ENCODE measurements around the gene C5.

Gene C5

DNA sequence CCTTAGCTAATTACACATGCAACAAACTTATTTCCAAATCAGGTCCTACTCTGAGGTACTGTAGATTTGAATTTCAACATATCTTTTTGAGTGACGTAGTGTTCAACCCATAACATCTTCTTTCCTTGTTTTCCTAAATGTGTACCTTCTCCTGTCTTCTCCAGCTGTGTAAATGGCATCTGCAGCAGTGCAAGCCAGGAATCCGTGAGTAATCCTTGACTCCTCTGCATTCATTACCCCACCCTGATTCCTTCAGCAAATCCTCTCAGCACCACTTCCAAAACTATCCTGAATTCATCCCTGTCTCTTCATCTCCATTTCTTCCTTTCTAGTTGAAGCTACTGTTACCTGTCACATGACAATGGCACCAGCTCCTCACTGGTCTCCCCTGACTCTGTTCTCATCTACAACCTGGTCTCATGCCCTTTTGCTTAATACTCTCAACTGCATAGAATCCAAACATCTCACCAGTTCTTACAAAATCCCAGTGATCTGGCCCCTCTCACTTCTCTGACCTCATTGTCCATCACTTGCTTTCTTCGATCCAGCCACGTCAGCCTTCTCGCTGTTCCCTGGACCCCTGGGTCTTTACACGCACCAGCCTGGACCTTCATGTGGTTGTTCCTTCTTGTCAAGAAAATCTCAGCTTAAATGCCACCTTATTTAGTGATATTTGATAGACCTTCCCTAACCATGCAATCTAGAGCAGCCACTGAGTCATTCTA is 108.9 kb downstream of the C5 start:
- DNase-seq (ENCODE audit: low read depth), result no peak

DNA sequence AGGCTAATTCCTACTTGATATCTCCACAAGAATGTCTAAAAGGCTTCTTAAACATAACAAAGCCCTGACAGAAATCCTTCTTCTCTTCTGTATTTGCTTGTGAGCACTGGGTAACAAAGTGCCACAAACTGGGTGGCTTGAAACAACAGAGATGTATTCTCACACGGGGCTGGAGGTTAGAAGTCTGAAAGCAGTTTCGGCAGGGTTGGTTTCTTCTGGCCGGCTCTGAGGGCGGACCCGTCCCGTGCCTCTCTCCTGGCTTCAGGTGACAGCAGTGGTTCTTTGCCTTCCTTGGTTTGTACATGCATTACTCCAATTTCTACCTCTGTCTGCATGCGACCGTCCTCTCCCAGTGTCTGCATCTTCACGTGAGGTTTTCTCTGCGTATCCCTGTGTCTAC is 109.5 kb downstream of the C5 start:
- DNase-seq (ENCODE audit: low read depth), result no peak

GRCh38 chr9:120938851-120939250 is 111.2 kb downstream of the C5 start:
- DNase-seq (ENCODE audit: low read depth), result no peak

DNA sequence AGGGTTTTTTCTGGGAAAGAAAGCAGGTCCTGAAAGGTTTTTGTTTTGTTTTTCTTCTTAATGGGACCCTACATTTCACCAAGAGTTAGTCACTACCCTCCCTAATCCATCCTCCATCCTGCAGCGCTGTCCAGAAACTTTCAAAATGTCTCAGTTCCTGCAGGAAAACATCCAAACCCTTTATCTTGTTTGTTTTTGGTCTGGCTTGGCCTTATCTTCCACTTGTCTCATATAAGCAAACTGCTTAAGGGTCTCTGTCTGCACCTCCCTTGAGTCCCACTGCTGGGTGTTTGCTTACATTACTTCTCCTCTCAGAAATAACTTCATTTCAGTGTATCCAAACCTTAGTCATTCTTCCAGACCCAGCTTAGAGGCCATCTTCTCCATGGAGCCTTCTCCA is 112.5 kb downstream of the C5 start:
- DNase-seq (ENCODE audit: low read depth), result no peak

DNA sequence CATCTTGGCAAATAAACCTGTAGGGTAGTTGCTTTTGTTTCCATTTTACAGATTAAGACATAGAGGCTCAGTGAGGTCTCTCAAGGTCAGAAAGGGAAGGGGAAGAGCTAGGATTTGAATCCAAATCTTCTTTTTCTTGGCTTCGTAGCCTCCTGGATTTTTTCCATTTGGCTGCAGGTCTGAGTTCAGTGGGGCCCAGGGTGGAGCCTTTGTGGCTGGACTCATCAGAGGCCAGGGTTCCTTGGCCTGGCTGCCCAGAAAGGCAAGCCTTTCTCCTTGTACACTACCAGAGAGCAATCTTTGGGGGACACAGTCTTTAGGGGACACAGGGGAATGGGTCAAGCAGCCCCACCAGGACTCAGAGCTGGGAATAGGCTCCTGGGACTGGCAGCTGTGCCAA is 112.9 kb downstream of the C5 start:
- DNase-seq (ENCODE audit: low read depth), result no peak

GRCh38 chr9:120936764-120937122 is 113.3 kb downstream of the C5 start:
- no peak for DNase-seq (ENCODE audit: low read depth)

DNA sequence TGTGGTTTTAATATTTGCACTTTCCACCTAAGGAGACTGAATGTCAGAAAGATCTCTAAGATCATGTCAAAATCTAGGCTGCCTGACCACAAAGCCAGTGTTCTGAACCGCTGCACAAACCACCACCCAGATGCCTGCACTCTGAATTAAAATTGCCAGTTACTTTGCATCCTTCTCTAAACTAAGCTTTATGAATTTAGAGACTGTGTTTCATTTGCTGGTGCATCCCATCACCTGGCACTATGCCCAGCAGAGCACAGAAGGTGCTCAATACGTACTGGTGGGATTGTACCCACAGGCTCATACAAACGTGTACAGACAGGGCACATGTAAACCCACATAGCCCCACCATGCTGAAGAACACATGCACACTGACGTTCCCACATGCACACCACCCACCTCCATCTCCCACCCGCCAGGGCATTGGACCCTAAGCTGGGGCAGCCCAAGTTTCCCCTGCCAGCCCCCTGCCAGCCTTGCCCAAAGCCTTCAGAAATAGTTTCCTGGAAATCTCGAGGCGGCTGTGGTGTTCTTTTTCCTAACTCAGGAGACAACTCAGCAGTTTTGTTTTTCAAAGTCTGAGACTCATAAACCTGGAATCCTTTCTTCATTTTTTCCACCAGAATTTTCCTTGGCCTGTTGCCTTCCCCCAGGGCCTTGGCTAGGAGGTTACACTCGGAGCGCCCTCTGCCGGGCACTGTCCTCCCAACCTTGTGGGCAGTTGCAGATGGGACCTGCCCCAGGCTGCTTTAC is 113.9 kb downstream of the C5 start:
- peak; percentile 83 for DNase-seq (ENCODE audit: low read depth)

DNA sequence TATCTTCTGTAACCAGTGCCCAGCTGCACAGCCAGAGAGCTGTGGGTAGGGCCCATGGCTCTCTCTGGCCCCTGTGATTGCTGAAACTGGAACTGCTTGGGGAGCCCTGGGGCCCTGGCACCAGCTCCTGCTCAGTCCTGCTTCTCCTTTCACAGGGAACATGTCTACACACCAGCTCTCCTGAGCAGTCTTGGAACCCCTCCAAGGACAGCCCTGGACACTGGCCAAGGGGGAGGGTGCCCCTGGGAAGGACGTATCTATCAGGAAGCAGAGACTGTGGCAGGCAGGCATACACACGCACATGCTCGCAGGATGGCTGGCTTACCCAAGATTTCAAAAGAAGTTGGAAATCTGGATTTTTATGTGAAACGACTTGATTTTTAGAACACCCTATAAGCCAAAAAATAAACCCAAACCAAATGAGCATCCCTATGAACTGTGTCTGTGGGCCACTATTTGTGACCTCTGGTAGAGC is 114.7 kb downstream of the C5 start:
- no peak for DNase-seq (ENCODE audit: low read depth)

GRCh38 chr9:120934281-120934680 is 115.8 kb downstream of the C5 start:
- no peak for DNase-seq (ENCODE audit: low read depth)

GRCh38 chr9:120933310-120934055 is 116.6 kb downstream of the C5 start:
- DNase-seq (ENCODE audit: low read depth), result no peak

GRCh38 chr9:120932086-120932823 is 117.8 kb downstream of the C5 start:
- no peak for DNase-seq (ENCODE audit: low read depth)

- no peak for DNase-seq (ENCODE audit: low read depth)
These were observed 118.6 kb downstream of the C5 start for GRCh38 chr9:120931231-120932085.

DNA sequence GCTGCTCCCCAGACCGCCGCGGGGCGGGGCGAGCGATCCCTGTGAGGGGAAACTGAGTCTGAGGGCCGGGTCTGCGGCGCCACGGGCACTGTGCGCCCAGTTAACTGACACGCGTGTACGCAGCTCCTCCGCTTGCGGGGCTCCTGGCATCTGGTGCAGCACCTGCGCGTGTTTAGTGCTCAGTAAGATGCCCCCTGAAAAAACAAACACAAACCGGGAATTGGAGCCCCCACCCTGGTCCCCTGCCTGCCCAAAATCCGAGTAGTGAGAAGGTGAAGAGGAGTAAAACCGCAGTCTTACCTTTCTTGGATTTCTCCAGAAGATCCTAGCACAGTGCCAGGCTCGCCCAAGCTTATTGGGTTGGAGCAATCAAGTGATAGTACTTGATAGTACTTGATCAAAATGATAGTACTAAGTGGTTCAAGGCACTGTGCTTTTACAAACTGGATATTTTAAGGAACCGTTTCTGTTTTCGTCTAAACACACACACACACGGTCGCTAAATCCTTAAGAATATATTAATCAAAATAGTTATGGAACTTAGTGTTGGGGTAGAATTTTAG is 120.8 kb downstream of the C5 start:
- DNase-seq (ENCODE audit: low read depth), result no peak

DNA sequence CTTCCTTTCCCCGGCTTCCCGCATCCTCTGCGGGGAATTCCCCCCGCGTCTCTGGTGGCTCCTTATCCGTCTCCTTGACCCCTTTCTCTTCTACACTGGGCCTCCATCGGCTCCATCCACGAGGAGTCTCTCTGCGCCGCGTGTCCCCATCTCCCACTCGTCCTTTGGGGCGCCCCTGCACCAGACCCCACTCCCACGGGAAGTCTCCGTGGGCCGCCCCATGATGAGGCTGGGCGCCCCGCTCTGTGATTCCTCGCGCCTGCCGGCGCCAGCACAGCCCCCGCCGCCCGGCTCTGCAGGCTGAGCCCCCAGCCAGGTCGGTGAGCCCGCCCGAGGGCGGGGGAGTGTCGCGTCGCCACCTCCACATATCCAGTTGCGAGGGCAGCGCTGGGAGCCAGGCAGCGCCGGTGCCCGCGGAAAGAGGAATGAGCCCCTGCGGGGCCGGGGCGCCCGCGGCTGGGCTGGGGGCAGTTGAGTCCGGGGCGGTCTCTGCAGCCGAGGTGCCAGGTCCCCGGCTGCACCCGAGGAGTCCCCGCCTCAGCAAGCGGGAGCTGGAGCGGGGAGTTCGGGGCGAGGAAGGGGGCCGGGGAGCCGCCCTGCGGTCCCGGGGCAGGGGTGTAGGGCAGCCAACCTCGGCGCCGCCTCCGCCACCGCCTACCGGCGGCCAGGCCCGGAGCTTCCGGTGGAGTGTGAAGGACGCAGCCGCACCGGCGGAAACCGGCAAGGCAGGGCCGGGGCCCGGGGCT is 121.4 kb downstream of the C5 start:
- no peak for DNase-seq (ENCODE audit: low read depth)

DNA sequence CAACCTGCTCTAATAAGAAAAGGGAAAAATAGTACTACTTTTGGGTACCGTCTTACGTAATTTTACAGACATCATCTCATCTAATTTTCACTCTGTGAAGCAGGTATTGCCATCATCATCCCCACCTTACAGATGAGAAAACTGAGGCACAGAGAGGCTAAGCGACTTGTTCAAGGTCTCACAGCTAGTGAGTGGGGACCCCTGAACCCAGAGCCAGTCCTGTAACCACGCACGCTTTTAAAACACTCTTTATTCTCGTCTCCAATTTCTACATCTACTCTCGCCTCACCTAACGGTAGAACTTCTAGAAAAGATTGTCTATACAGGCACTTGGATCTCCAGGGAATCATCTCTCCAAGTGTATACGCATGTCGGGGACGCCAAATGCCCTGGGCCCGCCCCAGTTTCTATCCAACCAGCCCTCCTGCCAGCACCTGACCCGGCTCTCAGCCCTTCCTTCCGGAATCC is 122.0 kb downstream of the C5 start:
- DNase-seq (ENCODE audit: low read depth), result no peak

GRCh38 chr9:120927269-120928014 is 122.6 kb downstream of the C5 start:
- DNase-seq (ENCODE audit: low read depth), result no peak

- no peak for DNase-seq (ENCODE audit: low read depth)
These were observed 123.6 kb downstream of the C5 start, which contains the start of gene TRAF1 for GRCh38 chr9:120926397-120926928. TSS of gene TRAF1 (minus strand) at chr9:120926796. CDS start at chr9:120926075, 721 bp downstream.

DNA sequence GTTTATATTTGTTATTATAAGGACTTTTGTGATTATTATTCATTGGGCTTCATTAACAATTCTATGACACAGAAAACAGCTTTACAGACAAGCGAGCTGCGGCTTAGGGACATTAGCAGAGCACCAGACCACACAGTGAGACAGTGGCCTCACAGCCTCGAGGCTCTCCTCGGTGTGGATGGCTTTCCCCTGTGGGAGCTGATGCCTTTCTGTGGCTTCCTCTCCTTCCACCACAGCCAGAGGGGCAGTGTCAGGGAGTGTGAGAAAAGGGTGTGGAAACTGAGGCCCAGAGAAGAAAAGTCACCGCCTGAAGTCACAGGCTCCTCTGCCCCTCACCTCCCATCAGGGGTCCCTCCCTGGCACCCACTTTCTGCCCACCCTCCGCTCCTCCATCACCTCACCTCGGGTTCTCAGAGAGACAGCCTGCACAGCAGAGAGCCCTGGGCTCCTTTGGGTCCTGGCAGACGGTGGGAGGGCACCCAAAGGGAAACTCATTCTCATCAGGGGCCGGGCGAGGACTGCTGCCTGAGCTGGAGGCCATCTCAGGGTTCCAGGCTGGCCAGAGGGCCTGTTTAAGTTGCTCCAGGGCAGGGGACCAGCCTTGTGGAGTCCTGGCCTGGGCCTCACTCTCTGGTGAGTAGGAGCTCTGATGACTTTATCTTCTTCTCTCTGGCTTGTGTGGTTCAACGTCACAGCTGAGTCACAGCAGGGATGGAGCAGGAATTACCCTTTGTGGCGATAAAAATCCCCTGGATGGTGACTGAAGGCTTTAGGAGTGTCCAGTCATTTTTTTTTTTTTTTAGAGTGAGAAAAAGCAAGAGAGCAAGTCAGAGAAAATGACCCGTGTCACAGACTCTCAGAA is 124.3 kb downstream of the C5 start:
- DNase-seq (ENCODE audit: low read depth), result no peak

Measured in stimulated activated CD8-positive, alpha-beta memory T cell treated with anti-CD3 and anti-CD28 coated beads, Interleukin-15, amount 100 ng/mL, for 24 hours (primary cell).